Measurements from ENCODE around the gene EEF1B2.
"Not testable (repeated sequence)": the region's sequence is repeated elsewhere in the genome, so short reads cannot be mapped to it uniquely, and the experiment has no call there.

Gene EEF1B2

GRCh38 chr2:206164261-206164862 lies 4.7 kb downstream of the EEF1B2 start:
- DNase-seq (ENCODE audit: low spot score): peak; percentile 28

- DNase-seq (ENCODE audit: low spot score): not testable (repeated sequence)
Observed at GRCh38 chr2:206168230-206168629, 8.5 kb downstream of the EEF1B2 start.

- not testable (repeated sequence) for DNase-seq (ENCODE audit: low spot score)
Observed at GRCh38 chr2:206171624-206172397, 12.1 kb downstream of the EEF1B2 start.

- no peak for DNase-seq (ENCODE audit: low spot score)
Observed at GRCh38 chr2:206173147-206173546, 13.5 kb downstream of the EEF1B2 start.

- DNase-seq (ENCODE audit: low spot score): peak; percentile 28
Observed at GRCh38 chr2:206176121-206176520, 16.4 kb downstream of the EEF1B2 start.

GRCh38 chr2:206176901-206177300 lies 17.2 kb downstream of the EEF1B2 start:
- no peak for DNase-seq (ENCODE audit: low spot score)

- not testable (repeated sequence) for DNase-seq (ENCODE audit: low spot score)
Observed at GRCh38 chr2:206181526-206181925, 21.8 kb downstream of the EEF1B2 start.

- DNase-seq (ENCODE audit: low spot score): no peak
Observed at GRCh38 chr2:206189691-206190090, 30.0 kb downstream of the EEF1B2 start.

GRCh38 chr2:206190111-206190510 lies 30.4 kb downstream of the EEF1B2 start:
- no peak for DNase-seq (ENCODE audit: low spot score)

- DNase-seq (ENCODE audit: low spot score): no peak
Observed at GRCh38 chr2:206190689-206191088, 31.0 kb downstream of the EEF1B2 start.

GRCh38 chr2:206192157-206192556 lies 32.5 kb downstream of the EEF1B2 start:
- DNase-seq (ENCODE audit: low spot score): no peak

GRCh38 chr2:206193671-206194357 lies 34.1 kb downstream of the EEF1B2 start:
- DNase-seq (ENCODE audit: low spot score): no peak

- no peak for DNase-seq (ENCODE audit: low spot score)
Observed at GRCh38 chr2:206198677-206199076, 39.0 kb downstream of the EEF1B2 start.

- DNase-seq (ENCODE audit: low spot score): no peak
Observed at GRCh38 chr2:206201075-206201848, 41.6 kb downstream of the EEF1B2 start.

GRCh38 chr2:206202446-206202845 lies 42.8 kb downstream of the EEF1B2 start:
- DNase-seq (ENCODE audit: low spot score): no peak

- no peak for DNase-seq (ENCODE audit: low spot score)
Observed at GRCh38 chr2:206203331-206203730, 43.6 kb downstream of the EEF1B2 start.

GRCh38 chr2:206204710-206205109 lies 45.0 kb downstream of the EEF1B2 start:
- no peak for DNase-seq (ENCODE audit: low spot score)

GRCh38 chr2:206207316-206207715 lies 47.6 kb downstream of the EEF1B2 start:
- not testable (repeated sequence) for DNase-seq (ENCODE audit: low spot score)

GRCh38 chr2:206208900-206209299 lies 49.2 kb downstream of the EEF1B2 start:
- DNase-seq (ENCODE audit: low spot score): no peak

- DNase-seq (ENCODE audit: low spot score): no peak
Observed at GRCh38 chr2:206211657-206212255, 52.1 kb downstream of the EEF1B2 start.
